ENCODE results near the gene GET4.

Gene GET4

DNA sequence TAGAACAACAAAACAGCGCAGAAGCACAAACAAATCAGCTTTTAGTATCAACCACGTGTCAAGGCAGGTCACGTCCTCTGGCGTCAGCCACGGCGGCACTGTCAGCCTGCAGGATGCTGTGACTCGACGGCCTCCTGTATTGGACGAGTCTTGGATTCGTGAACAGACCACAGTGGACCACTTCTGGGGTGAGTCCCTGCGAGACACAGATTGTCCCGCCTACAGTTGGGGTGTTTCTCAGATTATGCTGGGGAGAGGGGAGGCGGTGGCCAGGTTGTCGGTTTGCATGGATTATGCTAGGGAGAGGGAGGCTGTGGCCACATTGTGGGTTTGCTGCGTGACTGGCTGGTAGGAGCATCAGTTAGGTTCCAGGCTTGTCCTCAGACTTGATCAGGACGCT lies 34.4 kb upstream of the GET4 start (continued):
- TF ChIP-seq, protein P1, sequence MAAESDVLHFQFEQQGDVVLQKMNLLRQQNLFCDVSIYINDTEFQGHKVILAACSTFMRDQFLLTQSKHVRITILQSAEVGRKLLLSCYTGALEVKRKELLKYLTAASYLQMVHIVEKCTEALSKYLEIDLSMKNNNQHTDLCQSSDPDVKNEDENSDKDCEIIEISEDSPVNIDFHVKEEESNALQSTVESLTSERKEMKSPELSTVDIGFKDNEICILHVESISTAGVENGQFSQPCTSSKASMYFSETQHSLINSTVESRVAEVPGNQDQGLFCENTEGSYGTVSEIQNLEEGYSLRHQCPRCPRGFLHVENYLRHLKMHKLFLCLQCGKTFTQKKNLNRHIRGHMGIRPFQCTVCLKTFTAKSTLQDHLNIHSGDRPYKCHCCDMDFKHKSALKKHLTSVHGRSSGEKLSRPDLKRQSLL (tag by site-specific recombination; IDR thresholded peaks at IDR 0.05), result no peak

- no peak overlapping the region for H3K4me3 ChIP-seq (ENCODE audit: low read depth, low read length)
- ChIA-PET CTCF (no interaction called here), POLR2A (no interaction called here)
- no peaks in the 10 kb centered on the region for H3K9me3 ChIP-seq (ENCODE audit: control insufficient read depth, insufficient read depth, low read depth, low read length)
- TF ChIP-seq PRDM1 (tag by site-specific recombination; IDR thresholded peaks at IDR 0.05) (no peak), ZNF510 (tag by site-specific recombination; IDR thresholded peaks at IDR 0.05; ENCODE audit: insufficient replicate concordance) (no peak), YY2 (tag by site-specific recombination; IDR thresholded peaks at IDR 0.05) (no peak), ZNF610 (tag by site-specific recombination; IDR thresholded peaks at IDR 0.05; ENCODE audit: borderline replicate concordance) (no peak), MZF1 (tag by site-specific recombination; IDR thresholded peaks at IDR 0.05; ENCODE audit: borderline replicate concordance) (no peak), ZNF560 (tag by site-specific recombination; IDR thresholded peaks at IDR 0.05; ENCODE audit: borderline replicate concordance) (no peak), ZNF529 (tag by site-specific recombination; IDR thresholded peaks at IDR 0.05; ENCODE audit: insufficient replicate concordance) (no peak)
- TF ChIP-seq, protein P2, sequence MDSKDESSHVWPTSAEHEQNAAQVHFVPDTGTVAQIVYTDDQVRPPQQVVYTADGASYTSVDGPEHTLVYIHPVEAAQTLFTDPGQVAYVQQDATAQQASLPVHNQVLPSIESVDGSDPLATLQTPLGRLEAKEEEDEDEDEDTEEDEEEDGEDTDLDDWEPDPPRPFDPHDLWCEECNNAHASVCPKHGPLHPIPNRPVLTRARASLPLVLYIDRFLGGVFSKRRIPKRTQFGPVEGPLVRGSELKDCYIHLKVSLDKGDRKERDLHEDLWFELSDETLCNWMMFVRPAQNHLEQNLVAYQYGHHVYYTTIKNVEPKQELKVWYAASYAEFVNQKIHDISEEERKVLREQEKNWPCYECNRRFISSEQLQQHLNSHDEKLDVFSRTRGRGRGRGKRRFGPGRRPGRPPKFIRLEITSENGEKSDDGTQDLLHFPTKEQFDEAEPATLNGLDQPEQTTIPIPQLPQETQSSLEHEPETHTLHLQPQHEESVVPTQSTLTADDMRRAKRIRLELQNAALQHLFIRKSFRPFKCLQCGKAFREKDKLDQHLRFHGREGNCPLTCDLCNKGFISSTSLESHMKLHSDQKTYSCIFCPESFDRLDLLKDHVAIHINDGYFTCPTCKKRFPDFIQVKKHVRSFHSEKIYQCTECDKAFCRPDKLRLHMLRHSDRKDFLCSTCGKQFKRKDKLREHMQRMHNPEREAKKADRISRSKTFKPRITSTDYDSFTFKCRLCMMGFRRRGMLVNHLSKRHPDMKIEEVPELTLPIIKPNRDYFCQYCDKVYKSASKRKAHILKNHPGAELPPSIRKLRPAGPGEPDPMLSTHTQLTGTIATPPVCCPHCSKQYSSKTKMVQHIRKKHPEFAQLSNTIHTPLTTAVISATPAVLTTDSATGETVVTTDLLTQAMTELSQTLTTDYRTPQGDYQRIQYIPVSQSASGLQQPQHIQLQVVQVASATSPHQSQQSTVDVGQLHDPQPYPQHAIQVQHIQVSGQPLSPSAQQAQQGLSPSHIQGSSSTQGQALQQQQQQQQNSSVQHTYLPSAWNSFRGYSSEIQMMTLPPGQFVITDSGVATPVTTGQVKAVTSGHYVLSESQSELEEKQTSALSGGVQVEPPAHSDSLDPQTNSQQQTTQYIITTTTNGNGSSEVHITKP (tag by site-specific recombination; IDR thresholded peaks at IDR 0.05), result no peak
- no peaks in the 10 kb centered on the region for H3K4me1 ChIP-seq (ENCODE audit: control insufficient read depth, insufficient read depth, low read length)
- peaks cover 8 to 57% of the 10 kb centered on the region in 2 experiments; a peak in 2 of 3 replicates for H3K36me3 ChIP-seq (ENCODE audit: control insufficient read depth in 2 of 2, insufficient read depth in 1 of 2, low read length in 2 of 2)
- no peak overlapping the region for H3K27ac ChIP-seq (ENCODE audit: extremely low read depth, low read depth, low read length)
Observed at GRCh38 chr7:842431-843031, 33.8 kb upstream of the GET4 start.

GRCh38 chr7:843230-843629 lies 33.1 kb upstream of the GET4 start:
- CTCF ChIA-PET, result no interaction called here
- no peak overlapping the region for H3K4me3 ChIP-seq (ENCODE audit: low read depth, low read length)
- POLR2A ChIA-PET, result no interaction called here
- H3K4me1 ChIP-seq (ENCODE audit: control insufficient read depth, insufficient read depth, low read length), result no peaks in the 10 kb centered on the region
- H3K36me3 ChIP-seq (ENCODE audit: control insufficient read depth in 2 of 2, insufficient read depth in 1 of 2, low read length in 2 of 2), result peaks cover 8 to 57% of the 10 kb centered on the region in 2 experiments; a peak in 2 of 3 replicates
- no peaks in the 10 kb centered on the region for H3K9me3 ChIP-seq (ENCODE audit: control insufficient read depth, insufficient read depth, low read depth, low read length)
- H3K27ac ChIP-seq (ENCODE audit: extremely low read depth, low read depth, low read length), result no peak overlapping the region
- TF ChIP-seq ZNF518A (tag by site-specific recombination; conservative IDR thresholded peaks at IDR 0.05; ENCODE audit: low read depth) (no peak), KLF17 (tag by site-specific recombination; IDR thresholded peaks at IDR 0.05) (no peak), ZNF202 (tag by site-specific recombination; IDR thresholded peaks at IDR 0.05; ENCODE audit: borderline replicate concordance) (no peak), ZEB2 (tag by site-specific recombination; IDR thresholded peaks at IDR 0.05) (no peak), ZNF585B (tag by site-specific recombination; IDR thresholded peaks at IDR 0.05) (no peak), ZNF561 (tag by site-specific recombination; IDR thresholded peaks at IDR 0.05; ENCODE audit: borderline replicate concordance) (no peak), BCL11A (tag by site-specific recombination; IDR thresholded peaks at IDR 0.05; ENCODE audit: low read depth) (no peak), ZNF544 (tag by site-specific recombination; IDR thresholded peaks at IDR 0.05) (no peak), ZFP3 (tag by site-specific recombination; IDR thresholded peaks at IDR 0.05; ENCODE audit: low read depth) (no peak), ZNF433 (tag by site-specific recombination; IDR thresholded peaks at IDR 0.05; ENCODE audit: low read depth) (no peak), ZNF830 (tag by site-specific recombination; IDR thresholded peaks at IDR 0.05; ENCODE audit: low read depth) (no peak), ZBTB1 (tag by site-specific recombination; IDR thresholded peaks at IDR 0.05) (no peak), ZNF23 (tag by site-specific recombination; IDR thresholded peaks at IDR 0.05; ENCODE audit: borderline replicate concordance) (no peak), SALL2 (tag by site-specific recombination; IDR thresholded peaks at IDR 0.05; ENCODE audit: borderline replicate concordance) (no peak)
